ENCODE results near the gene LOXL4. TPM values are rescaled to one million over a fixed set of nuclear protein-coding genes. Genes with fewer than 3 reads are reported as not detected.

The LOXL4 gene
- total RNA-seq, 1 donor from 2014 or later, result 4.2 TPM

DNA sequence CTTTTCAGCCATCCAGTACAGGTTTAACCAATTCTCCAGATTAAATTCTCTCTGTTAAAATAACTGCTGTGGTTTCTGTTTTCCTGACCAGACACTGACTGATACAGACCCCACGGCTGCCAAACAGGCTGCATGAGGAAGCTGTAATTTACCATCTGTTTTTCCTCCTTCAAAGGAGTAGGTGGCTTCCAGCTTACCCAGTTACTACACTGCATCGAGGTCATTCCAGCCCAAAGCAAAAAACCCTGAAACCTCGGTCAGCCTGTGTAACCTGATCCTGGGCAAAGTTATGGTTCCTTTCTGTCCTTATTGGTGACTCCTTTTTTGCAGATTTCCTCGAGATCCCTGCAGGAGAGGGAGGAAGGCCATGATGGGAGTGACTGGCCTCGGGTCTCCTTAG lies 27.9 kb upstream of the LOXL4 start:
- Histone ChIP-seq H3K9me3 (ENCODE audit: control insufficient read depth in 3 of 3, low read length in 3 of 3) (no peaks in the 10 kb centered on the region), H3K36me3 (ENCODE audit: control insufficient read depth in 3 of 3, insufficient read depth in 3 of 3, low read length in 3 of 3) (no peaks in the 10 kb centered on the region), H3K27ac (ENCODE audit: low read depth, low read length) (no peak overlapping the region), H3K4me3 (ENCODE audit: low read length in 3 of 3) (no peak overlapping the region), H3K4me1 (ENCODE audit: control insufficient read depth in 3 of 3, insufficient read depth in 3 of 3, low read length in 3 of 3) (peaks cover 30 to 35% (median 32%) of the 10 kb centered on the region in 3 donors), H3K9ac (ENCODE audit: low read depth in 1 of 3, low read length in 3 of 3) (no peak overlapping the region), H3K27me3 (ENCODE audit: control insufficient read depth in 3 of 3, insufficient read depth in 3 of 3, low read length in 3 of 3) (peaks cover 0 to 1% (median 0%) of the 10 kb centered on the region in 3 donors)

DNA sequence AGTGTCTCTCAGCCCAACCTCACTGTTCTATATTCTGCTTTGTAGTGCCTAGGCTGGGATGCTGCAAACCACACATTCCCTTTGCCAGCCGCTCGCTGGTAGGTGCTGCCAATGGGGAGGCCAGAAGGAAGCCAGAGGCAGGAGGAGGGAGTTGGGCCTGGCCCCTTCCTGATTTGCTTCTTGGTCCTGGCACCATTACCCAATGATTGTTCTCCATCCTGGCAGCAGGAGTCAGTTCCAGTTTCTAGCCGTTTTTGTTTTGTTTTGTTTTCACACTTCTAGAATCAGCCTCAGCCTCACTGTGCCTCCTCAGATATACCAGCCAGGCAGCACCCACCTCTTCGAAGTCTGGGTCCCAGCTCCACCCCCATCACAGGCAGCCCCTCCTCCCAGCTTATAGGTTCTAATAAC lies 27.4 kb upstream of the LOXL4 start:
- Histone ChIP-seq H3K4me1 (ENCODE audit: control insufficient read depth in 3 of 3, insufficient read depth in 3 of 3, low read length in 3 of 3) (peaks cover 30 to 35% (median 32%) of the 10 kb centered on the region in 3 donors), H3K9me3 (ENCODE audit: control insufficient read depth in 3 of 3, low read length in 3 of 3) (no peaks in the 10 kb centered on the region), H3K27me3 (ENCODE audit: control insufficient read depth in 3 of 3, insufficient read depth in 3 of 3, low read length in 3 of 3) (peaks cover 0 to 3% (median 0%) of the 10 kb centered on the region in 3 donors), H3K9ac (ENCODE audit: low read depth in 1 of 3, low read length in 3 of 3) (no peak overlapping the region), H3K4me3 (ENCODE audit: low read length in 3 of 3) (no peak overlapping the region), H3K27ac (ENCODE audit: low read depth, low read length) (no peak overlapping the region), H3K36me3 (ENCODE audit: control insufficient read depth in 3 of 3, insufficient read depth in 3 of 3, low read length in 3 of 3) (no peaks in the 10 kb centered on the region)

DNA sequence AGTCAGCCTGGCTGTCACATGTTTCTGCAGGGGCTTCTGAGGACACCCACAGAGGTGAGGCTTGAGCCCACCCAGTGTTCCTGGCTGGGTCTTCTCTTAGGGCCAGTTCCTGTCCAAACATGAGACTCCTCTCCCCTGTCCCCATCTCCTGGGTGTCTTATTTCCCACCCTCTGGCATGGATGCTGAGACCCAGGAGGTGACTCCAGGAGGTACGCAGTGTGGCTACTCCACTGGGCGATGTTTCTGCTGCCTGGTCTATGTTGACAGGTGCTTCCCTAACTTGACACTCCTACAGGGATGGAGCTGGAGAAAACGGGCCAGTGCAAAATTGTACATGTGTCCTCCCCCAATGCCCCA lies 26.3 kb upstream of the LOXL4 start:
- Histone ChIP-seq H3K27me3 (ENCODE audit: control insufficient read depth in 3 of 3, insufficient read depth in 3 of 3, low read length in 3 of 3) (peaks cover 0 to 3% (median 0%) of the 10 kb centered on the region in 3 donors), H3K9me3 (ENCODE audit: control insufficient read depth in 3 of 3, low read length in 3 of 3) (no peaks in the 10 kb centered on the region), H3K27ac (ENCODE audit: low read depth, low read length) (no peak overlapping the region), H3K36me3 (ENCODE audit: control insufficient read depth in 3 of 3, insufficient read depth in 3 of 3, low read length in 3 of 3) (no peaks in the 10 kb centered on the region), H3K9ac (ENCODE audit: low read depth in 1 of 3, low read length in 3 of 3) (peak overlapping the region in 1 of 3 donors; percentile 3), H3K4me1 (ENCODE audit: control insufficient read depth in 3 of 3, insufficient read depth in 3 of 3, low read length in 3 of 3) (peaks cover 30 to 35% (median 32%) of the 10 kb centered on the region in 3 donors), H3K4me3 (ENCODE audit: low read length in 3 of 3) (no peak overlapping the region)

DNA sequence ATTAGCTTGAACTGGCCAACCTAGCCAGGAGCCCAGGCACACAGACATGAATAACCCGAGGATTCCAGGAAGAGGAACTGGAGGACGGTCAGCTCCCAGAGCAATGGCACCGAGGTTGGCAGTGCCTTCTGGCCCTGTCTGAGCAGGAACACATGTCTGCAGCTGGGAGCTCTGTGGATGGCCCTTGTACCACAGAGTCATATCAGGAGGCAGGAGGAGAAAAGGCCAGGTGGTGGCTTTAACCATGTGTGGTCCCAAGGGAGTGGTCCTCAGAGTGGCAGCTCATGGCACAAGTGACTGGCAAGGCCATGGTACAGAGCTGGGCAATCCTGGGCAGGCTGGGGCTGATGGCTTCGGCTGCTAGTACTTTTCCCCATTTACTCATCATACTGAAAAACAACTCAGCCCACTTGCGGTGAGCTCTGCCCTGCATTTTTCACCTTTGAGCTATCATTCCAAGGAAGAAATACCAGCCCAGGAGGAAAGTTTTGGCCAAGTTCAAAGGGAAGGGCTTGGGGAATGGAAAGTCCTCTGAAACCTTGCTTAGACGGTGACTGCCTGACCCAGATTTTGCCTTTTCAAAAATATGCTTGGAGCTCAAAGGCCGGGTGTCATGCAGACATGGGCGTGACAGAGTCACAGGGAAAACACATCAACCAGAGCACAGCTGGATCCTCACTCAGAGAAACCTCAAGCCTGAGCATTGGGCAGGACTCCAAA lies 25.7 kb upstream of the LOXL4 start:
- Histone ChIP-seq H3K27ac (ENCODE audit: low read depth, low read length) (no peak overlapping the region), H3K4me1 (ENCODE audit: control insufficient read depth in 3 of 3, insufficient read depth in 3 of 3, low read length in 3 of 3) (peaks cover 30 to 35% (median 32%) of the 10 kb centered on the region in 3 donors), H3K9me3 (ENCODE audit: control insufficient read depth in 3 of 3, low read length in 3 of 3) (no peaks in the 10 kb centered on the region), H3K36me3 (ENCODE audit: control insufficient read depth in 3 of 3, insufficient read depth in 3 of 3, low read length in 3 of 3) (no peaks in the 10 kb centered on the region), H3K9ac (ENCODE audit: low read depth in 1 of 3, low read length in 3 of 3) (no peak overlapping the region), H3K4me3 (ENCODE audit: low read length in 3 of 3) (no peak overlapping the region), H3K27me3 (ENCODE audit: control insufficient read depth in 3 of 3, insufficient read depth in 3 of 3, low read length in 3 of 3) (peaks cover 0 to 3% (median 0%) of the 10 kb centered on the region in 3 donors)

DNA sequence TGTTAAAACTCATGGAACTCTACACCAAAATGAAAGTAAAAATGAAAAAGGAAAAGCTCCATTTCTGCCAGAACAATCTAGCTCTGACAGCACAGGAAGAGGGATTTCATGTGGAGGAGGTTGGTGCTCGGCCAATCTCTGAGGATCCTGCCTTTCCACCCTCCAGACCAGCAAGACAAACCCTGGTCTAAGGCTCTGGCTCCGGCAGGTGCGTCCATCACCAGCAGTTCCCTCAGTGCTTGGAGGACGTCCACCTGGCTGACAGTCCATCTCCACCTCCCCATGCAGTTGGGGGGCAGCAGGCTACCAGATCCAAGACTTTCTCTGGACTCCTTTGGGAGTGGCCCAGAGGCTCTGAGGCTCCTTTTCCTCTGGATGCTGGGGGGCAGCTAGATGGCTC lies 25.0 kb upstream of the LOXL4 start:
- Histone ChIP-seq H3K4me1 (ENCODE audit: control insufficient read depth in 3 of 3, insufficient read depth in 3 of 3, low read length in 3 of 3) (peaks cover 30 to 35% (median 32%) of the 10 kb centered on the region in 3 donors), H3K9me3 (ENCODE audit: control insufficient read depth in 3 of 3, low read length in 3 of 3) (no peaks in the 10 kb centered on the region), H3K36me3 (ENCODE audit: control insufficient read depth in 3 of 3, insufficient read depth in 3 of 3, low read length in 3 of 3) (no peaks in the 10 kb centered on the region), H3K9ac (ENCODE audit: low read depth in 1 of 3, low read length in 3 of 3) (no peak overlapping the region), H3K4me3 (ENCODE audit: low read length in 3 of 3) (no peak overlapping the region), H3K27me3 (ENCODE audit: control insufficient read depth in 3 of 3, insufficient read depth in 3 of 3, low read length in 3 of 3) (peaks cover 0 to 3% (median 0%) of the 10 kb centered on the region in 3 donors), H3K27ac (ENCODE audit: low read depth, low read length) (no peak overlapping the region)

DNA sequence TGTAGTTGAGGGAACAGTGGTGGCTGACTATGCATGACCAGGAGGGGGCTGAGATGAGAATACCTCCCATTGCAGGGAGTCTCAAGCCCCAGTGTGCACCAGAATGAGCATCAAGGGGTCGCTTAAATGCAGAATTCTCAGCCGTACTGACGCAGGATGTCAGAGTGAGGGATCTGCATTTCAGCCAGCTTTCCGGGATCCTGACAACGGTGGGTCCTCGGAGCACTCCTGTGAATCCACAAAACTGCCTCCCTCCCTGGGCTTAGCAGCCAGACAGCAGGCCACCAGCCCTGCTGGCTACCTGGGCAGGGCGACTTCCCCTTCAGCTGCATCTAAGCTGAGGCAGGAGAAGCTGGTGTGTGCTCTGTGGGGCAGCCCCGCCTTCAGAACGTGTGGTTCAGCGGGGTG lies 21.8 kb upstream of the LOXL4 start:
- Histone ChIP-seq H3K4me3 (ENCODE audit: low read length in 3 of 3) (no peak overlapping the region), H3K36me3 (ENCODE audit: control insufficient read depth in 3 of 3, insufficient read depth in 3 of 3, low read length in 3 of 3) (no peaks in the 10 kb centered on the region)

DNA sequence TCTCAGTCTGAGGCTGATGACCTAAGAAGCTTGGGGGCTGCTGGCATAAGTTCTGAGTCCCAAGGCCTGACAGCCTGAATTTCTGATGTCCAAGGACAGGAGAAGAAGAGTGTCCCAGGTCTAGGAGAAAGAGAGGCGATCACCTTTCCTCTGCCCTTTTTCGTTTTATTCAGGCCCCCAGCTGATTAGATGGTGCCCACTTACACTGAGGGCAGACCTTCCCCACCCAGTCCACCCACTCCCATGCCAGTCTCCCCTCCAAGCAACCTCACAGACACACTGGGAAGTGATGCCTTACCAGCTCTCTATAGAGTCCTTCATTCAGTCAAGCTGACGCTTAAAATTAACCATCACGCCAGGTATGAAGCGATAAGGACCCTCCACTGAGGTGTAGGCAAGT lies 19.3 kb upstream of the LOXL4 start:
- H3K4me1 ChIP-seq (ENCODE audit: control insufficient read depth in 3 of 3, insufficient read depth in 3 of 3, low read length in 3 of 3), result peaks cover 0 to 8% (median 4%) of the 10 kb centered on the region in 3 donors
- H3K36me3 ChIP-seq (ENCODE audit: control insufficient read depth in 3 of 3, insufficient read depth in 3 of 3, low read length in 3 of 3), result no peaks in the 10 kb centered on the region
- H3K27me3 ChIP-seq (ENCODE audit: control insufficient read depth in 3 of 3, insufficient read depth in 3 of 3, low read length in 3 of 3), result peaks cover 0 to 3% (median 0%) of the 10 kb centered on the region in 3 donors
- no peak overlapping the region for H3K27ac ChIP-seq (ENCODE audit: low read depth, low read length)
- H3K9ac ChIP-seq (ENCODE audit: low read depth in 1 of 3, low read length in 3 of 3), result no peak overlapping the region
- H3K4me3 ChIP-seq (ENCODE audit: low read length in 3 of 3), result no peak overlapping the region
- no peaks in the 10 kb centered on the region for H3K9me3 ChIP-seq (ENCODE audit: control insufficient read depth in 3 of 3, low read length in 3 of 3)

More for the DNA sequence above, 21.8 kb upstream of the LOXL4 start:
- H3K9me3 ChIP-seq (ENCODE audit: control insufficient read depth in 3 of 3, low read length in 3 of 3), result no peaks in the 10 kb centered on the region
- H3K4me1 ChIP-seq (ENCODE audit: control insufficient read depth in 3 of 3, insufficient read depth in 3 of 3, low read length in 3 of 3), result peaks cover 19 to 24% (median 20%) of the 10 kb centered on the region in 3 donors
- H3K27me3 ChIP-seq (ENCODE audit: control insufficient read depth in 3 of 3, insufficient read depth in 3 of 3, low read length in 3 of 3), result peaks cover 0 to 3% (median 0%) of the 10 kb centered on the region in 3 donors
- H3K27ac ChIP-seq (ENCODE audit: low read depth, low read length), result no peak overlapping the region
- H3K9ac ChIP-seq (ENCODE audit: low read depth in 1 of 3, low read length in 3 of 3), result no peak overlapping the region

DNA sequence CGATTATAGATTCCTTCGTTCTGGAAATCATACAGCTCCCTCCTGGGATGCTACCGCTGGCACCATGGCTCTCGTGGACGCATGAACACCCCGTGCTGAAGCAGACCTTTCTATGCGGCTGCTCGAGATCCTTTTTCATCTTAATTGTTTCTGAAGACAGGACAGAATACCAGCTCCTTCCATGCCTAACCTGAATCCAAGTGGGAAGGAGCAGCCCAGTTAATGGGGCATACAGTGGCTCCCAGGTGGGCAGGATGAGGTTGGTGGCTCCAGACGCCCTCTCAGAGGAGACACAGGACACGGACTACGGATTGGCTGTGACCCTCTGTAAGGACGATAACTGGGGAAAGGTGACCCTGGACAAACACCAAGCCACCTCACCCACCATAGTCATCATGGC lies 18.4 kb upstream of the LOXL4 start:
- Histone ChIP-seq H3K27me3 (ENCODE audit: control insufficient read depth in 3 of 3, insufficient read depth in 3 of 3, low read length in 3 of 3) (peaks cover 0 to 3% (median 0%) of the 10 kb centered on the region in 3 donors), H3K36me3 (ENCODE audit: control insufficient read depth in 3 of 3, insufficient read depth in 3 of 3, low read length in 3 of 3) (no peaks in the 10 kb centered on the region), H3K27ac (ENCODE audit: low read depth, low read length) (no peak overlapping the region), H3K4me1 (ENCODE audit: control insufficient read depth in 3 of 3, insufficient read depth in 3 of 3, low read length in 3 of 3) (peaks cover 0 to 8% (median 4%) of the 10 kb centered on the region in 3 donors), H3K4me3 (ENCODE audit: low read length in 3 of 3) (no peak overlapping the region), H3K9me3 (ENCODE audit: control insufficient read depth in 3 of 3, low read length in 3 of 3) (no peaks in the 10 kb centered on the region), H3K9ac (ENCODE audit: low read depth in 1 of 3, low read length in 3 of 3) (no peak overlapping the region)

DNA sequence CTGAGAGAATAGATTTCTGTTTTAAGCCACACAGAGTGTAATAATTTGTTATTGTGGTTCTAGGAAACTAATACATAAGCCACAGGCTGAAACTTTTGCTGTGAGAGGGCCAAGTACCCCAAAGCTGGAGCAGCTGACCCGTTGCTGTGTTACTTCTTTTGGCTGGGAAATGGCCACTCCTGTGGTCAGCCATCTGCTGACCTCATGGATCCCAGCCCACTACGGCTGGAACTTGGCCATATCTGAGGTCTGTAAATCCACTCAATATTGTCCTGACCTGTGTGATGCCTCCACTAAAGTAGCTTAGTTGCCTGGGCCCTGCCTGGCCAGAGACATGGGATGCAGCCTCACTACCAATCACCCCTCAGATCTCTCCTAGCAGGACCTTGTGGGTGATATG lies 17.4 kb upstream of the LOXL4 start:
- Histone ChIP-seq H3K9ac (ENCODE audit: low read depth in 1 of 3, low read length in 3 of 3) (no peak overlapping the region), H3K4me3 (ENCODE audit: low read length in 3 of 3) (no peak overlapping the region), H3K27ac (ENCODE audit: low read depth, low read length) (no peak overlapping the region), H3K9me3 (ENCODE audit: control insufficient read depth in 3 of 3, low read length in 3 of 3) (no peaks in the 10 kb centered on the region), H3K27me3 (ENCODE audit: control insufficient read depth in 3 of 3, insufficient read depth in 3 of 3, low read length in 3 of 3) (no peaks in the 10 kb centered on the region), H3K4me1 (ENCODE audit: control insufficient read depth in 3 of 3, insufficient read depth in 3 of 3, low read length in 3 of 3) (peaks cover 0 to 8% (median 4%) of the 10 kb centered on the region in 3 donors), H3K36me3 (ENCODE audit: control insufficient read depth in 3 of 3, insufficient read depth in 3 of 3, low read length in 3 of 3) (no peaks in the 10 kb centered on the region)

DNA sequence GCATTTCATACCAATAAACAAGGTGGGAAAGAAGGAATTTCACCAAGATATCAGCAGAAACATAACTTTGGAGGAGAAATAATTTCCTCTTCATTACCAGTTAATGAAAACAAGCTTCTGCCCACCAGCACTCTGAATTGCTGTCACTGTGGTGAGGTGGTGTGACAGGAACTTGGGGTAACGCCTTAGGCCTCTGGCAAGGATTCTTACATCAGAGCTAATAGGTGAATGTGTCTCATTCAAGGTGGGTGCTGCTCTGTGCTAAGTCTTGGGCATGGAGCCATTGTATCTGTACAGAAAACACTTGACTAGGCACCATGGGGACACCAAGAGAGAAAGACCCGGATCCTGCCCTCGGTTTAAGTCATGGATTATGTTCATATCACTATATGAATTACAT lies 8.3 kb upstream of the LOXL4 start:
- H3K4me3 ChIP-seq (ENCODE audit: low read length in 3 of 3), result no peak overlapping the region
- H3K27ac ChIP-seq (ENCODE audit: low read depth, low read length), result no peak overlapping the region
- H3K9me3 ChIP-seq (ENCODE audit: control insufficient read depth in 3 of 3, low read length in 3 of 3), result no peaks in the 10 kb centered on the region
- no peaks in the 10 kb centered on the region for H3K36me3 ChIP-seq (ENCODE audit: control insufficient read depth in 3 of 3, insufficient read depth in 3 of 3, low read length in 3 of 3)
- H3K4me1 ChIP-seq (ENCODE audit: control insufficient read depth in 3 of 3, insufficient read depth in 3 of 3, low read length in 3 of 3), result no peaks in the 10 kb centered on the region
- H3K9ac ChIP-seq (ENCODE audit: low read depth in 1 of 3, low read length in 3 of 3), result no peak overlapping the region
- peaks cover 0 to 2% (median 0%) of the 10 kb centered on the region in 3 donors for H3K27me3 ChIP-seq (ENCODE audit: control insufficient read depth in 3 of 3, insufficient read depth in 3 of 3, low read length in 3 of 3)

Measured in skeletal muscle tissue (tissue), 4 donors.